PC-3 (cell line): ENCODE results near the gene ST7. TPM values are rescaled to one million over a fixed set of nuclear protein-coding genes. Genes with fewer than 3 reads are reported as not detected.

Experiments used
- ATAC-seq: fragments of 200-7000 bp; cut with Tn5 transposase; 2 replicates; pipeline ENCODE4 v1.9.1; 2020; ENCODE audit warnings: mild to moderate bottlenecking, moderate library complexity
- BruUV-seq: library from RNA; stranded (reverse); fragments of 400-500 nt; replicated peaks from 2 replicates; lab custom pipeline; 2021; lab: Mats Ljungman, UMichigan
- CTCF ChIA-PET: fragments of 300-600 bp; sonication (Branson Sonifier 250); formaldehyde crosslinking; loops from one replicate; lab custom pipeline; 2022; ENCODE audit warnings: antibody characterized with exemption; lab: Charles Lee
- POLR2A ChIA-PET: fragments of 300-600 bp; sonication (Branson Sonifier 250); formaldehyde crosslinking; loops from one replicate; lab custom pipeline; 2022; ENCODE audit warnings: antibody characterized with exemption; ENCODE audit not compliant: unreplicated experiment; lab: Charles Lee
- DNase-seq: peaks from one replicate; pipeline ENCODE4 v3.0.0-alpha.2; 2015
- H2AFZ ChIP-seq: fragments of 300-600 bp; sonication (generic); 2 replicates; pipeline ENCODE4 v1.6.0; 2016; ENCODE audit warnings: antibody characterized with exemption, low read length
- H3F3A ChIP-seq: fragments of 300-600 bp; sonication (generic); one replicate; pipeline ENCODE4 v1.6.0; 2017; ENCODE audit warnings: antibody characterized with exemption, low read length, control low read depth, mild to moderate bottlenecking; ENCODE audit not compliant: unreplicated experiment
- H3K27ac ChIP-seq: fragments of 300-600 bp; sonication (generic); 2 replicates; pipeline ENCODE4 v1.5.1; 2016; ENCODE audit warnings: mild to moderate bottlenecking, low read length
- H3K27me3 ChIP-seq: fragments of 300-600 bp; sonication (generic); 2 replicates; pipeline ENCODE4 v1.6.1; 2016; ENCODE audit warnings: low read length, mixed read lengths
- H3K36me3 ChIP-seq: fragments of 300-600 bp; sonication (generic); 2 replicates; pipeline ENCODE4 v1.6.1; 2016; ENCODE audit warnings: low read depth, mixed run types, low read length, mixed read lengths
- H3K4me1 ChIP-seq: fragments of 300-600 bp; sonication (generic); 2 replicates; pipeline ENCODE4 v1.5.1; 2016; ENCODE audit warnings: low read length; ENCODE audit not compliant: insufficient read depth
- H3K4me2 ChIP-seq: fragments of 300-600 bp; sonication (generic); 2 replicates; pipeline ENCODE4 v1.6.0; 2016; ENCODE audit warnings: low read length
- H3K4me3 ChIP-seq: fragments of 300-600 bp; sonication (generic); 2 replicates; pipeline ENCODE4 v1.5.1; 2016; ENCODE audit warnings: mild to moderate bottlenecking, low read length, mixed read lengths
- H3K79me2 ChIP-seq: fragments of 300-600 bp; sonication (generic); 2 replicates; pipeline ENCODE4 v1.6.1; 2017; ENCODE audit warnings: low read length, mixed read lengths
- H3K9ac ChIP-seq: fragments of 300-600 bp; sonication (generic); 2 replicates; pipeline ENCODE4 v1.6.0; 2016; ENCODE audit warnings: mild to moderate bottlenecking, low read length
- H3K9me2 ChIP-seq: fragments of 300-600 bp; sonication (generic); replicated peaks from 2 replicates; pipeline ENCODE4 v1.6.1; 2016; ENCODE audit warnings: mixed run types, low read length, mixed read lengths
- H3K9me3 ChIP-seq: fragments of 300-600 bp; sonication (generic); 2 replicates; pipeline ENCODE4 v1.6.1; 2016; ENCODE audit warnings: low read length, mixed read lengths
- H4K20me1 ChIP-seq: fragments of 300-600 bp; sonication (generic); 2 replicates; pipeline ENCODE4 v1.6.1; 2016; ENCODE audit warnings: low read length, mixed read lengths
- EZH2 ChIP-seq: fragments of 300-600 bp; sonication (generic); IDR thresholded peaks from one replicate; pipeline ENCODE4 v1.6.1; 2017; ENCODE audit warnings: antibody characterized with exemption, mild to moderate bottlenecking, low read length; ENCODE audit not compliant: unreplicated experiment
- EZH2phosphoT487 ChIP-seq: fragments of 300-600 bp; sonication (generic); IDR thresholded peaks from 2 replicates; pipeline ENCODE4 v1.6.1; 2018; ENCODE audit warnings: mild to moderate bottlenecking, antibody characterized with exemption, low read length, borderline replicate concordance
- intact Hi-C: fragments of 100-400 bp; cut with micrococcal nuclease; formaldehyde crosslinking; loops from 2 replicates; pipeline ENCODE4 v1.9.0; 2023
- total RNA-seq: library from RNA; depleted of rRNA; stranded (reverse); fragments of >200 nt; gene quantifications from 2 replicates; pipeline ENCODE4 v1.2.3, GENCODE V29; 2014
- TF ChIP-seq, protein P1 (sequence below): fragments of 300-600 bp; sonication (generic); conservative IDR thresholded peaks from 2 replicates; pipeline ENCODE4 v1.5.1; 2017; ENCODE audit warnings: antibody characterized with exemption, low read depth, mild to moderate bottlenecking, low read length

ST7 gene
- total RNA-seq, 1 experiment from 2014 or later: 19.7 TPM

DNA sequence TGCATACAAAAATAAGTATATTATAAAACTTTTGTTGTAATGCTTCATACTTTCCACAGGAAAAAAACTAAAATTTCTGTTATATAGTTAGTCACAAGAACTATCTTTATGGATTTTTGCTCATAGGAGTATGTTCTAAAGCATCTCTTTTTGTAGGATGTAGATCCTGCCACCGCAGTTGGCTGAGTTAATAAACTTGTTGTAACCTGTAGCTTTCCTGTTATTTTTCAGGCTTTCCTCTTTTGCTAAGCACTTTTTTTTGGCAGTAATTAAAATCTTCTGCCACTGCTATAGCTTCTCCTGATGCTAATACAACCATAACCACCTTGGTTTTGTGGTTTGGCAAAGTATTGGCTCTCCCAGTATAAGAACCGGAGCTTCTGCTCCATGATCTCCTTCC lies 309.2 kb downstream of the ST7 start:
- ChIA-PET CTCF (no interaction called here), POLR2A (no interaction called here)
- ATAC-seq (no peak), DNase-seq (no peak)
- Histone ChIP-seq H3K36me3 (no peaks in the 10 kb centered on the region), H3K9me2 (no peaks in the 10 kb centered on the region), H3K4me1 (no peaks in the 10 kb centered on the region), H3K79me2 (no peaks in the 10 kb centered on the region), H3K9ac (no peak overlapping the region), H3K4me2 (no peak overlapping the region), H3K9me3 (no peaks in the 10 kb centered on the region), H4K20me1 (no peaks in the 10 kb centered on the region), H3K4me3 (no peak overlapping the region), H3F3A (no peaks in the 10 kb centered on the region), H3K27me3 (no peaks in the 10 kb centered on the region), H2AFZ (no peak overlapping the region), H3K27ac (no peak overlapping the region)
- TF ChIP-seq EZH2: no peak
- TF ChIP-seq EZH2phosphoT487: no peak
- TF ChIP-seq, protein P1, sequence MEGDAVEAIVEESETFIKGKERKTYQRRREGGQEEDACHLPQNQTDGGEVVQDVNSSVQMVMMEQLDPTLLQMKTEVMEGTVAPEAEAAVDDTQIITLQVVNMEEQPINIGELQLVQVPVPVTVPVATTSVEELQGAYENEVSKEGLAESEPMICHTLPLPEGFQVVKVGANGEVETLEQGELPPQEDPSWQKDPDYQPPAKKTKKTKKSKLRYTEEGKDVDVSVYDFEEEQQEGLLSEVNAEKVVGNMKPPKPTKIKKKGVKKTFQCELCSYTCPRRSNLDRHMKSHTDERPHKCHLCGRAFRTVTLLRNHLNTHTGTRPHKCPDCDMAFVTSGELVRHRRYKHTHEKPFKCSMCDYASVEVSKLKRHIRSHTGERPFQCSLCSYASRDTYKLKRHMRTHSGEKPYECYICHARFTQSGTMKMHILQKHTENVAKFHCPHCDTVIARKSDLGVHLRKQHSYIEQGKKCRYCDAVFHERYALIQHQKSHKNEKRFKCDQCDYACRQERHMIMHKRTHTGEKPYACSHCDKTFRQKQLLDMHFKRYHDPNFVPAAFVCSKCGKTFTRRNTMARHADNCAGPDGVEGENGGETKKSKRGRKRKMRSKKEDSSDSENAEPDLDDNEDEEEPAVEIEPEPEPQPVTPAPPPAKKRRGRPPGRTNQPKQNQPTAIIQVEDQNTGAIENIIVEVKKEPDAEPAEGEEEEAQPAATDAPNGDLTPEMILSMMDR: no peak
- intact Hi-C loops: no loop called here
- no TSS peak for BruUV-seq

DNA sequence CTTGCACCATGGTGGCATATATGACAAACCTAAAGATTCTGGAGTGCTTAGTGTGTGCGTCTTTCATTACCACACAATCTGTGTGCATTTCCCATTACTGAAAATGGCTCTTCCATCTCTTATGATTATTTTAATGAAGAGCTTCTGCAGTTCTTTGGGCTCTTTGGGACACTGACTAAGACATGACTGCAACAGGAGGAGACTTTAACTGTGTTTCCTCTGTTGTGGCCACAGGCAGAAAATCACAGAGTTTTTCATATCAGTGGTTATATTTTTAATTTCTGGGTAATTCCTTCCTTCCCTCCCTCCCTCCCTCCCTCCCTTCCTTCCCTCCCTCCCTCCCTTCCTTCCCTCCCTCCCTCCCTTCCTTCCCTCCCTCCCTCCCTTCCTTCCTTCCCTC lies 311.4 kb downstream of the ST7 start:
- Histone ChIP-seq H3K4me3 (no peak overlapping the region), H3K9ac (no peak overlapping the region), H3K36me3 (no peaks in the 10 kb centered on the region), H3K9me3 (no peaks in the 10 kb centered on the region), H2AFZ (no peak overlapping the region), H3K9me2 (no peaks in the 10 kb centered on the region), H4K20me1 (no peaks in the 10 kb centered on the region), H3K79me2 (no peaks in the 10 kb centered on the region), H3F3A (no peaks in the 10 kb centered on the region), H3K4me2 (no peak overlapping the region), H3K27ac (no peak overlapping the region), H3K27me3 (no peaks in the 10 kb centered on the region), H3K4me1 (peaks cover 9% of the 10 kb centered on the region)
- DNase-seq (no peak), ATAC-seq (no peak)
- no TSS peak for BruUV-seq
- ChIA-PET CTCF (no interaction called here), POLR2A (no interaction called here)
- no peak for TF ChIP-seq EZH2phosphoT487
- no peak for TF ChIP-seq EZH2
- TF ChIP-seq, protein P1: no peak
- intact Hi-C loops: no loop called here

DNA sequence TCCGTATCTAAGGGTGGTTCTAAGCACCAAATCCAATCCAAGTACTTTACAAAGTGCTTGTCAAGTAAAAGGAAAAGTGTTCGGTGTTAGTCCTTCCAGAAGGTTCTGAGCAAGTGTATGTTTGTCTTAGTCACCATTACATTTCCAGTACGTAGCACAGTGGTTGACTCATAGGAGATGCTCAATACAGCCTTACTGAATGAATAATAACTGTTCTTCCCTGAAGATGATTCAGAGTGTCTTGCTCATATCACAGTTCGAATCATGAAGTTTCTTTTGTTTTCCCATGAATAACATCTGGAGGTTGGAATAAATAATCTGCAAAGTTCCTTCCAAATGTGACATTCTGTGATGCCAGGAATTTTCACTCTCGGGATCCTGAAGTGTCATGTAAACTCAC lies 316.1 kb downstream of the ST7 start:
- peak overlapping the region; percentile 98 for H3K27ac ChIP-seq
- CTCF ChIA-PET: no interaction called here
- H3F3A ChIP-seq: peaks cover 4% of the 10 kb centered on the region
- no peaks in the 10 kb centered on the region for H3K79me2 ChIP-seq
- peaks cover 26% of the 10 kb centered on the region for H3K4me1 ChIP-seq
- no peaks in the 10 kb centered on the region for H3K9me2 ChIP-seq
- BruUV-seq: no TSS peak
- ATAC-seq (peak; percentile 84), DNase-seq (peak; percentile 89)
- TF ChIP-seq EZH2phosphoT487 (no peak), EZH2 (no peak)
- TF ChIP-seq, protein P1: no peak
- H3K9me3 ChIP-seq: no peaks in the 10 kb centered on the region
- intact Hi-C loops: no loop called here
- POLR2A ChIA-PET: no interaction called here
- H2AFZ ChIP-seq: peak overlapping the region; percentile 41; the same call in 1 of the 2 replicates
- H3K4me2 ChIP-seq: peak overlapping the region; percentile 90
- no peaks in the 10 kb centered on the region for H3K36me3 ChIP-seq
- H4K20me1 ChIP-seq: no peaks in the 10 kb centered on the region
- peak overlapping the region; percentile 47 for H3K4me3 ChIP-seq
- H3K9ac ChIP-seq: peak overlapping the region; percentile 89
- H3K27me3 ChIP-seq: no peaks in the 10 kb centered on the region
